Measurements from ENCODE around the gene EMC8.

GRCh38 chr16:85812811-85813700, 13.7 kb upstream of the EMC8 start:
- TF ChIP-seq CTCF (IDR thresholded peaks at IDR 0.05) = no peak
- TF ChIP-seq POLR2A (IDR thresholded peaks at IDR 0.05) = no peak
- no peak for TF ChIP-seq POLR2AphosphoS5 (IDR thresholded peaks at IDR 0.05)
